Limb (tissue), 2 donors: ENCODE measurements around the gene KLC4.
"Not testable (repeated sequence)": the region's sequence is repeated elsewhere in the genome, so short reads cannot be mapped to it uniquely, and the experiment has no call there.

Experiments
- DNase-seq, 2 donors: peaks; one replicate each; pipeline ENCODE4 v3.0.0-alpha.2; 2016; ENCODE audit errors: extremely low spot score in 2 of 2

Gene KLC4

DNA sequence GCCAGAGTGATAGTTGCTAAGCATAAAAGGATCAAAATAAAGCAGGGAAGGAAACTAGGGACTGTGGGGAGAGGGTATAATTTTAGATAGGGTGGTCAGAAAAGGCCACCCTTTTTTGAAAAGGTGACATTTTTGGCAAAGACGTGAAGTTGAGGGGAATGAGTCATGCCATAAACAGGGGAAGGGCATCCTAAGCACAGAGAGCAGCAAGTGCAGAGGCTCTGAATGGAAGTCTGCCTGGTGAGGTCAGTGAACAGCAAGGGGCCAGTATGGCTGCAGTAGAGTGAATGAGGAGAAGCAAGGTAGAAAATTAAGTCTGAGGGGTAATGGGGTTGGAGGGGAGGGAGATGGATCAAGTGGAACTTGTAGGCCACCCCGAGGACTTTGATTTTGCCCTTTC, 2.4 kb downstream of the KLC4 start:
- DNase-seq = no peak

GRCh38 chr6:43062818-43063217, 3.4 kb downstream of the KLC4 start:
- DNase-seq = no peak

DNA sequence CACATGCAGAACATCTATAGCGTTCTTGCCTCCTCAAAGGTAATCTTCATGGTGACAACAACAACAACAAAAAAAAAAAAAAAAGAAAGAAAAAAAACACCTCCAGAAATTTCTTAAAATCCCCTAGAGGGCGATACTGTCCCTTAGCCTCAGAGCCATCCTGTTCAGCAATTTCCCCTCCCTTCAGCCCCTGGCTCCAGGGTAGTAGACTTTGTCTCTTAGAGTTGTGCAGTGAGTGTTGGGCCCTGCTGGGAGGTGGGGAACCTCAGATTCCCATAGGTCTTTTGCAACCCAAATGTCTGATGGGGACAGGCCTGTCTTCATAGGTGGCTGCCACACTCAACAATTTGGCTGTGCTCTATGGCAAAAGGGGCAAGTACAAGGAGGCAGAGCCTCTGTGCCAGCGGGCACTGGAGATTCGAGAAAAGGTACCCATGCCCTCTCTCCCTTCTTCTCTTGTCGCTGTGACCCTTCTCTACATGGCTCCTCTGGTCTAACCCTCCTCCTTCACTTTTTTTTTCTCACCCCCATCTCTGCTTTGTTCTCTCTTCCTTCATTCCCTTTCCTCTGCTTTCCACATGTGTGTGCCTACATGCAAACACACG, 10.7 kb downstream of the KLC4 start:
- DNase-seq = peak in 1 of 2 donors; percentile 46

DNA sequence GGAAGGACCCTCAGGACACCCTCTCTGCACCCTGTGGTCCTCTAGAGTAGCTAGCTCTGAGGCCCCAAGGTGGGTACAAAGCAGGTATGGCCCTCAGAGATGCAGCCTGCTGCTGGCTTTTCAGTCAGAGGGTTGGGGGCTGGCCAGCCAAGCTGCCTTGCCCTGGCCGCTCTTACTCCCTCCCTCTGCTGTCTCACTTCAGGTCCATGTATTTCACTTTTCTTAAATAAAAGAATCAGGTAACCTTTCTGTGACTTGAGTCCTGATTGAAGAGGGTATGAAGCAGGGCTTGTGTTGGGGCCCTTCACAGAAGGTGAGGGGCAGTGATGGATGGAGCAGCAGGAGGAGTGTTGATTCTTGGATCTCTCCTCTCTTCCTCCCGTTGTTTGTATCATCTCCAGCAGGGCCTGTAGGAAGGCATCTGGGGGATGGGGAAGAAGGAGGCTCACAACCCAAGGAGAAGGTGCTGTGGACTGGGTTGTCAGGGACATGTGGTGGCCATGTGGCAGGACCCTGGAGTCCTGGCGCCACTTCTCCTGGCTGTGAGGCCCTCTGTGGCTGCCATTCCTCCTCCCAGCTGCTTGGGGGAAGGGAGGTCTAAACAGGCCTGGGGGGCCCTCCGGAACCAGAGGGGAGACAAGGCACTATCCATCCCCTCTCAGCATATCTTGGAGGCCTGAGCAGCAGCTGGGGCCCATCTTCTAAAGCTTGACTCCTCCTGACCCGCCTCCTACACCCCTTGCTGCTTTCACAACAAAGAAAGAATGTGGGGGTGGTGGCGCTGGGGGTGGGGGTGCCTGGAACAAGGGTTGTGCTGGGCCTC, 15.6 kb downstream of the KLC4 start:
- peak; percentile 33 to 71 for DNase-seq

DNA sequence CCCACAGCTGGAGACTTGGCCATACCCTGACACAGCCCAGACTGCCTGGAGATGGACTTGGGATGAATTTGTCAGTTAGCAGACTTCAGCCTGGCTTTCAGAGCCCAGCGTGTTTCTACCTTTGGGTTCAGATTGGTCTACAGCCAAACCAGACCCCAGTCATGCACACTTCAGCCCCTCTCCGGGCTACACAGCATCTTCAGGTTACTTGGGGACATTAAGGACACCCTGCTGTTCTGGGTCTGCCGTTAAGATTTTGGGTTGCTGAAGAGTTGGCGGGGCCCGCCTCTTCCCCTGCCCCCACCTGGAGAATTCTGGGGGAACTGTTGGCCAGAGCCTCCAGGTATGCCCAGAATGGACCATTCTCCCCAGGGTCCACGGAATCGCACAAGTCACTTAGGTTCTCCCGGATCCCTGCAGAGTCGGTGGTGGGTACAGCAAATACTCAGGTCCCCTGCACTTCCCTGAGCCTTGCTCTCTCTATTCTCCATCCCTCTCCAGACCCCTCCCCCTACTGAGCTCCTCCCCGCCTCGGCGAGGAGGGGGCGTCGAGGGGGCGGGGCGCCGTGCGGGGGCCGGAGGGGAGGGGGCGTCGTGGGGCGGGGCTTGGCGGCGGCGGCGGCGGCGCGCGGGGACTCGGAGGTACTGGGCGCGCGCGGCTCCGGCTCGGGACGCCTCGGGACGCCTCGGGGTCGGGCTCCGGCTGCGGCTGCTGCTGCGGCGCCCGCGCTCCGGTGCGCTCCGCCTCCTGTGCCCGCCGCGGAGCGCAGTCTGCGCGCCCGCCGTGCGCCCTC, 16.4 kb downstream of the KLC4 start, which contains the start of gene PTK7:
Gene PTK7 (plus strand): TSS at position 645 of the 794 bp plus-strand sequence. CDS start 175 bp downstream, outside the sequence.
- DNase-seq = peak; percentile 88 to 96

GRCh38 chr6:43076464-43077332, 17.3 kb downstream of the KLC4 start:
- peak in 1 of 2 donors; percentile 71 for DNase-seq

- DNase-seq = no peak
Measured at GRCh38 chr6:43077333-43077809, 17.9 kb downstream of the KLC4 start.

GRCh38 chr6:43077981-43078511, 18.6 kb downstream of the KLC4 start:
- no peak for DNase-seq

GRCh38 chr6:43078691-43079090, 19.3 kb downstream of the KLC4 start:
- no peak for DNase-seq

DNA sequence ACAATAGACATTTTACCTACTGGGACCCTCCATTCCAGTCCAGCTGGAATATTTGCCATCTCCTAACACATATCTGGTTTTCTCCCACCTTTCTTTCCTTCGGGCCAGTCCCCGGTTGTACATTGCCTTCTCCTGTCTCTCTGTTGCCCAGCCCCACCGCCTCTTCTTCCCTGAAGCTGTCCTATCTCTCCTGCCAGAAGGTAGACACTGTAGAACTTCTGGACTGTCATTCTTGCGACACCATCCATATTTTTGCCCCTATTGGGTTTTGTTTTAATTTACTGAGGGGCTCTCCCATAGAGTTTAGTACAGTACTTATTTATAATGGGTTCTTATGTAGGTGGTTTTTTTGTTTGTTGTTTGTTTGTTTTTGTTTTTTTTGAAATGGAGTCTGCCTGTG, 21.6 kb downstream of the KLC4 start:
- no peak for DNase-seq

DNA sequence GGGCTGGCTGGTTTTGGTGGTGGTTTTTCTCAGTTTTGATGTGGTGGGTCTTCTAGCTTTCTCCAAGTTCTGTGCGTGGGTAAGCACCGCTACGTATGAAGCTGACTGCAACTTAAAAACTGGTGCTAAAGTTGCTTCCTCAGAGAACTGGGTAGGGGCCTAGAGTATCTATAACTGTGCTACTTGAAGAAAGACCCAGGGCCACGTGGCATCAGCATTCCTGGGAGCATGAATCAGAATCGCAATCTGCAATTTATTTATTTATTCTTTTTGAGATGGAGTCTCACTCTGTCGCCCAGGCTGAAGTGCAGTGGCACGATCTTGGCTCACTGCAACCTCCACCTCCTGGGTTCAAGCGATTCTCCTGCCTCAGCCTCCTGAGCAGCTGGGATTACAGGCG, 22.5 kb downstream of the KLC4 start:
- DNase-seq = not testable (repeated sequence)

DNA sequence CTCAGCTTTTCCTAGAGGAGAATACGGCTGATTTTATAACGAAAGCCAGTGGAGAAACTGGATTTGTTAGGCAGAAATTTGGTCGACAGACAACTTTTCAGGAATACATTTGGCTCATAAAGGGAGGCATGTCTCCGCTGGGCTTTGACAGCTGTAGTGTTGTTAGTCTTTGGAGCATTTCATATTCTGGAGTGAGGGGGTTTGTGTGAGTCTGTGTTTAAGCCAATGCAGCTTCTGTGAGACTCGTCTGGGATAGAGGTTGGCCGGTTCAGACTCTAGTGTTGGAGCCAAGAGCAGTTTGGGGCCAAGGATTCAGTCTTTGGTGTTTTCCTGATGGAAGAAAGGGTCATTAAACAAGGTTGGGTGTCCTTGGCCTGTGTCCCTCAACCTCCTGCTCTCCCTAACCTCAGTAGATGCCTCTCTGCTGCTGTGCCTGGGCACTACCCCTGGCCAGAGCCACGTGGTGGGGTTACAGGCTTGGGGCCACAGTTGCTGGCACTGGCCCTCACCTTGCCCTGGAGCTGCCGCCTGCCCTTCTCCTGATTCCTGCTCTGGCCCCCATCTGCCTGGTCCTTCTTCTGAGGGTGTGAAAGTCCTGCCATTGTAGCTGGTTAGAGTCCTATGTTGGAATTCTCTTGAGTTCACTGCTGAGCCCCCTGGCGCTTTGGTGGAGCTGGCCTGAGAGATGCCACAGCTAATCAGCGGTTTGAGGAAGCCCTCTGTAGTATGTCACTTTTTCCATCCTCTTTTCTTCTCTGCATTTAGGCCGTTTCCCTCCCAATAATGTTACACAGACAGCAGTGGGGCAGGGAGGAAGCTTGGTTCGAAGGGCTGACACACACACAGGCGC, 23.6 kb downstream of the KLC4 start:
- DNase-seq = peak in 1 of 2 donors; percentile 36

DNA sequence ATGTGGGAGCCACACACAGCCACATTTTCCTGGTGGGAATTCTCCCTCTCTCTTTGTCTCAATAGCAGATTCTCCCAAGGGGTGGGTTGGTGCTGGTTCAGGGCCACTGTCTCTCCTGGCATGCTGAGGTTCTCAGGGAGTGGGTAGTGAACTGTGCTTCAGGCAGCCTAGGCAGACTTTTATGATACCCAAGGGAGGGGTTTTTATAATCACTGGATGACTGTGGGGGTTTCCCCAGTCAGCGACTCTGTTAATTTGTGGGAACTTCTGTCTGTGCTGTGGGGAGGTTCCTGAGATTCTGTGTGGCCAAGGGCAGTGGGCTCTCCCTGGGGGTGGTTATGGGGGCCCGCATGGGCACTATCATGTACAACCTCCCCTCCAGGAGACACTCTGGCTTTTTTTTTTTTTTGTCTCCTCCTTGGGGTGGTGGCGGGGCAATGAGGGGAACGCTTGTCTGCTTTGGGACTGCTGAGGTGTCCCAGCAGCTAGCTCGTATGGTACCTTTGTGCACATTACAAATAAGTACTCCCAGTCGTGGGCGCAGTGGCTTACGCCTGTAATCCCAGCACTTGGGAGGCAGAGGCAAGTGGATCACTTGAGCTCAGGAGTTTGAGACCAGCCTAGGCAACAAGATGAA, 26.7 kb downstream of the KLC4 start:
- no peak for DNase-seq

GRCh38 chr6:43088654-43089056, 29.2 kb downstream of the KLC4 start:
- DNase-seq = no peak

- no peak for DNase-seq
Measured at GRCh38 chr6:43089467-43089866, 30.0 kb downstream of the KLC4 start.

DNA sequence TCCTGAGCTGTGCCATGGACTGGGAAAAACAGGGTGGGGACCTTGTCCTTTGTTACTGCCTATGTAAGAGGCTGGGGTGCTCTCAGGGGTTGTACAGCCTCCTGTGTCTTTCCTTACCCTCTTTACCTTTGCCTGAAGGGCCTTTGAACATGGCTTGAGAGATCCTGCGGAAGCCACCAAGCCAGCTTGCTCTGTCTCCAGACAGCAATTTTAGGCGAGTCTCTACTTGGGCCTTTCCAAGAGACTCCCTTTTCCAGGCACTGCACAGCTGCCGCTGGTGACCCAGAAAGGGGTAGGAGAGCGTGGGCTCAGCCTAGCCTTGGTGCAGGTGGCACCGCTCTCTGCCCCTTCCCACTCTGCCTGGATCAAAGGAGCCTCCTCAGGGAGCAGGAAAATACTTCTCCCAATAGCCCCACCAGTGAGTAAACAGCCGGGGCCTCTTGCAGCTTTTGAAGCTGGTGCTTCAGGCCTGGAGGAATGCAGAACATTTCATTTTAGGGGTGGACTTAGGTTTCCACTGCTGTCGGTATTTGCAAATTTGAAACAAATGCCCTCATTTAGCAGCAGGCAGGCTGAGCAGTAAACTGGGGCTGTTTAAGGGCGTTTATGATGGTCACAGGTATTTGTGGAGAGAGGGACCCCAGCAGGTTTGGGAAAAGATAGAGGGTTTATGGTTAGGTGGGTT, 30.6 kb downstream of the KLC4 start:
- no peak for DNase-seq

DNA sequence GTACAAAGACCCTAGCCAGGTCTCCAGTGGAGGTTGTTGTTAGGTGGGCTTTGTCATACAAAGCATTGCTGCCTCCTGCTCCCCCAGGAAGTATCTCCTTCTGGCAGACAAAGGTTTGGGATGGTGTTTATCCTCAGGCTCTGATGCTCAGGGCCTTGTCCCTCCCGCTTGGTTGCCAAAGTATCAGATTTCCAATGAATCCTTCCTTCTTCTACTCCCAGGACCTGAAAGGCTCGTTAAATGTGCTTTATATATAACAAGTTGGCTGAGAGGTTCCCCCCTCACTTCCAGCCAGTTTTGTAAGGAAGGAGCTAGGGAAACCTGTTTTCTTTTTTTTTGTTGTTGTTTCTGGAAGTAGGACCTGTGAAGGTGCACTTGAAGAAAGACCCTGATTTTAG, 31.1 kb downstream of the KLC4 start:
- peak in 1 of 2 donors; percentile 42 for DNase-seq

DNA sequence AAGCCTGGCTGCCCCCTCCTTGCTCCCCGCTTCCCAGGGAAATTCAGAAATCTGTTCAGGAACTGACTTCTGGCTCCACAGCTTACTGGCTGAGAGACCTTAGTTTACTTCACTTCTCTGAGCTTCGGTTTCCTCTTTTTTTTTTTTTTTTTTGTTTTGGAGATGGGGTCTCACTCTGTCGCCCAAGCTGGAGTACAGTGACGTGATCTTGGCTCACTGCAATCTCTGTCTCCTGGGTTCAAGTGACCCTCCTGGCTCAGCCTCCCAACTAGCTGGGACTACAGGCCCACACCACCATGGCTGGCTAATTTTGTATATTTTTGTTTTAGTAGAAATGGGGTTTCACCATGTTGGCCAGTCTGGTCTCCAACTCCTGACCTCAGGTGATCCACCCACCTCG, 31.6 kb downstream of the KLC4 start:
- no peak for DNase-seq
